Measurements from ENCODE around the gene MEIOSIN.

MEIOSIN gene

DNA sequence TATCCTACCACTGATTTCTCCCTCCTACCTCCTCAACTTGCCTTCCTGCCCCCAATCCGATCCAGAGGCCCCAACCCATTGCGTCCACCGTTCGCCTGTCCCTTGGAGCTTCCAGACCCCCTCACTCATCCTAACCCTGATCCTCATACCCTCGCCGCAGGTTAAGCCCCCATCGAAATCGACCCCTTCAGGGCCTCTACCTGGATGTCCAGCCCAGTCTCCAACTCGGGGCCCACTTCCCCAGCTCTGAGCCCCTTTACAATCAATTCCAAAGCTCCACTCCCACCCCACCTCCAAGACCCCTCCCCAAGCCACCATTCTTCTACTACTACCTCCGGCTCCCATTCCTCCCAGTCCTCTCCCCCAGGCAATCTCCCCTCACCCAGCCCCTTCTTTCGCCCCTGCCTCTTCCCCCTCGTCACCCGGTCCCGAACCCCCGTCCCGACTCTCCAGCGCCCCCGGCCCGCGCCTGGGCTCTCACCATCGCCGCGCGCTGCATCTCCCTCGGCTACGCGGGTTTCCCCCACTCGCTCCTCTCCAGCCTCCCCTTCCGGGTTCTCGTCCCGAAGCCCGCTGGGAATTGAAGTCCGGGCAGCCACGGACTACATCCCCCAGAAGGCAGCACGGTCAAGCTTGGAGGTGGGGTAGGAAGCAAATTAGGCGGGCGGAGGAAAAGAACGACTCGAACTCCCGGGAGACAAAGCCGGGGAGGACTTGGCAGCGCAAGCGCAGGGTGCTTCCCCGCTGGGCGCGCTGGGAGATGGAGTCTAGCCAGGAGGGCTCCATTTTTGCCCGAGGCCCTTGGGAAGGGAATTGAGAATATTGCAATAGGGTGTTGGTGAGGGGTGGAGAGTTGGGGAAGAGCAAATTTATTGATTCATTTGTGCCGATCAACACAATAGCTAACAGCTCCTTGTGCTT, 2.6 kb upstream of the MEIOSIN start, which contains the start of gene FBXO46 (continued):
- peak; percentile 99 for TF ChIP-seq ZBTB17 (tag by site-specific recombination; IDR thresholded peaks at IDR 0.05)
- TF ChIP-seq EGR2 (tag by site-specific recombination; IDR thresholded peaks at IDR 0.05; ENCODE audit: low read depth) = peak; percentile 52
- TF ChIP-seq ZNF274 (IDR thresholded peaks at IDR 0.05; ENCODE audit: low read length) = no peak
- TF ChIP-seq ZNF274 (tag by site-specific recombination; IDR thresholded peaks at IDR 0.05; ENCODE audit: borderline replicate concordance) = no peak
- TF ChIP-seq KLF8 (tag by site-specific recombination; IDR thresholded peaks at IDR 0.05) = peak; percentile 77
- 0 out of 2 replicates have a peak, but pooled peaks have one; percentile 36 for TF ChIP-seq KLF9 (tag by site-specific recombination; IDR thresholded peaks at IDR 0.05; ENCODE audit: low read depth)
- no peak for TF ChIP-seq ZNF777 (tag by site-specific recombination; IDR thresholded peaks at IDR 0.05; ENCODE audit: borderline replicate concordance)
- TF ChIP-seq GLIS1 (tag by site-specific recombination; IDR thresholded peaks at IDR 0.05) = peak; percentile 84
- TF ChIP-seq ZNF324 (tag by site-specific recombination; IDR thresholded peaks at IDR 0.05) = 0 out of 2 replicates have a peak, but pooled peaks have one; percentile 33
- TF ChIP-seq BCL11B (tag by site-specific recombination; IDR thresholded peaks at IDR 0.05; ENCODE audit: low read depth) = 0 out of 2 replicates have a peak, but pooled peaks have one; percentile 26
- TF ChIP-seq ZBTB48 (tag by site-specific recombination; IDR thresholded peaks at IDR 0.05) = peak; percentile 80
- no peak for TF ChIP-seq ZNF174 (tag by site-specific recombination; IDR thresholded peaks at IDR 0.05)
- peak; percentile 59; the same call in 1 of the 2 replicates for TF ChIP-seq GLIS2 (tag by site-specific recombination; IDR thresholded peaks at IDR 0.05)
- TF ChIP-seq, protein P1, sequence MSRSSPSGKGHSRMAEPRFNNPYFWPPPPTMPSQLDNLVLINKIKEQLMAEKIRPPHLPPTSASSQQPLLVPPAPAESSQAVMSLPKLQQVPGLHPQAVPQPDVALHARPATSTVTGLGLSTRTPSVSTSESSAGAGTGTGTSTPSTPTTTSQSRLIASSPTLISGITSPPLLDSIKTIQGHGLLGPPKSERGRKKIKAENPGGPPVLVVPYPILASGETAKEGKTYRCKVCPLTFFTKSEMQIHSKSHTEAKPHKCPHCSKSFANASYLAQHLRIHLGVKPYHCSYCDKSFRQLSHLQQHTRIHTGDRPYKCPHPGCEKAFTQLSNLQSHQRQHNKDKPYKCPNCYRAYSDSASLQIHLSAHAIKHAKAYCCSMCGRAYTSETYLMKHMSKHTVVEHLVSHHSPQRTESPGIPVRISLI (tag by site-specific recombination; IDR thresholded peaks at IDR 0.05) = peak; percentile 73; the same call in 1 of the 2 replicates
- TF ChIP-seq ZBTB20 (tag by site-specific recombination; IDR thresholded peaks at IDR 0.05) = peak; percentile 93
- TF ChIP-seq IKZF3 (tag by site-specific recombination; IDR thresholded peaks at IDR 0.05) = peak; percentile 97
- TF ChIP-seq ZNF48 (tag by site-specific recombination; IDR thresholded peaks at IDR 0.05) = no peak
- TF ChIP-seq ZBTB8A (tag by site-specific recombination; IDR thresholded peaks at IDR 0.05) = peak; percentile 31
- TF ChIP-seq ZNF211 (tag by site-specific recombination; IDR thresholded peaks at IDR 0.05; ENCODE audit: low read depth) = no peak
- TF ChIP-seq ZNF501 (tag by site-specific recombination; IDR thresholded peaks at IDR 0.05) = peak; percentile 73; the same call in 1 of the 2 replicates
- TF ChIP-seq, protein P2, sequence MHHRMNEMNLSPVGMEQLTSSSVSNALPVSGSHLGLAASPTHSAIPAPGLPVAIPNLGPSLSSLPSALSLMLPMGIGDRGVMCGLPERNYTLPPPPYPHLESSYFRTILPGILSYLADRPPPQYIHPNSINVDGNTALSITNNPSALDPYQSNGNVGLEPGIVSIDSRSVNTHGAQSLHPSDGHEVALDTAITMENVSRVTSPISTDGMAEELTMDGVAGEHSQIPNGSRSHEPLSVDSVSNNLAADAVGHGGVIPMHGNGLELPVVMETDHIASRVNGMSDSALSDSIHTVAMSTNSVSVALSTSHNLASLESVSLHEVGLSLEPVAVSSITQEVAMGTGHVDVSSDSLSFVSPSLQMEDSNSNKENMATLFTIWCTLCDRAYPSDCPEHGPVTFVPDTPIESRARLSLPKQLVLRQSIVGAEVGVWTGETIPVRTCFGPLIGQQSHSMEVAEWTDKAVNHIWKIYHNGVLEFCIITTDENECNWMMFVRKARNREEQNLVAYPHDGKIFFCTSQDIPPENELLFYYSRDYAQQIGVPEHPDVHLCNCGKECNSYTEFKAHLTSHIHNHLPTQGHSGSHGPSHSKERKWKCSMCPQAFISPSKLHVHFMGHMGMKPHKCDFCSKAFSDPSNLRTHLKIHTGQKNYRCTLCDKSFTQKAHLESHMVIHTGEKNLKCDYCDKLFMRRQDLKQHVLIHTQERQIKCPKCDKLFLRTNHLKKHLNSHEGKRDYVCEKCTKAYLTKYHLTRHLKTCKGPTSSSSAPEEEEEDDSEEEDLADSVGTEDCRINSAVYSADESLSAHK (tag by site-specific recombination; IDR thresholded peaks at IDR 0.05) = peak; percentile 23; the same call in 1 of the 2 replicates
- no peak for TF ChIP-seq ZFHX2 (tag by site-specific recombination; conservative IDR thresholded peaks at IDR 0.05)
- peak; percentile 96 for TF ChIP-seq ZNF423 (tag by site-specific recombination; IDR thresholded peaks at IDR 0.05)
- TF ChIP-seq ZNF239 (tag by site-specific recombination; IDR thresholded peaks at IDR 0.05) = no peak
- peak; percentile 96 for TF ChIP-seq ZNF335 (tag by site-specific recombination; conservative IDR thresholded peaks at IDR 0.05)
- TF ChIP-seq ZNF292 (tag by site-specific recombination; IDR thresholded peaks at IDR 0.05; ENCODE audit: borderline replicate concordance, low read depth) = no peak
- TF ChIP-seq ZNF157 (tag by site-specific recombination; IDR thresholded peaks at IDR 0.05) = 0 out of 2 replicates have a peak, but pooled peaks have one; percentile 37
- peak; percentile 59 for TF ChIP-seq SP2 (tag by site-specific recombination; IDR thresholded peaks at IDR 0.05)
- 0 out of 2 replicates have a peak, but pooled peaks have one; percentile 63 for TF ChIP-seq ZNF600 (tag by site-specific recombination; IDR thresholded peaks at IDR 0.05)
- TF ChIP-seq CTCF (tag by site-specific recombination; IDR thresholded peaks at IDR 0.05) = peak; percentile 94
- TF ChIP-seq KLF7 (tag by site-specific recombination; IDR thresholded peaks at IDR 0.05; ENCODE audit: borderline replicate concordance) = no peak; the same call in 1 of the 2 replicates
- TF ChIP-seq ZNF449 (tag by site-specific recombination; IDR thresholded peaks at IDR 0.05) = peak; percentile 47; the same call in 1 of the 2 replicates
- no peak for TF ChIP-seq ZNF311 (tag by site-specific recombination; IDR thresholded peaks at IDR 0.05; ENCODE audit: borderline replicate concordance)
- TF ChIP-seq ZNF626 (tag by site-specific recombination; IDR thresholded peaks at IDR 0.05) = no peak
